Ramos (cell line): Measurements from ENCODE around the gene CLCN5.

Experiments used
- in situ Hi-C: fragments of 300-500 bp; cut with MboI; formaldehyde crosslinking; loops from one replicate; pipeline ENCODE4 v1.14.3; 2022; ENCODE audit warnings: low sequenced_read_pairs; ENCODE audit not compliant: unreplicated experiment

The CLCN5 gene

GRCh38 chrX:49922291-49923241 is at the start of gene CLCN5:
TSS of gene CLCN5 (plus strand) at chrX:49922596. CDS start at chrX:49925299, 2,703 bp downstream.
- in situ Hi-C loops, result loop anchor here (25.0 kb wide), 1 partner anchor 665 kb away; no protein-coding TSS in a partner anchor

- in situ Hi-C loops, result no loop called here
Measured at GRCh38 chrX:49876750-49877149, 45.6 kb upstream of the CLCN5 start.

GRCh38 chrX:49877397-49878101 is 44.8 kb upstream of the CLCN5 start:
- in situ Hi-C loops, result no loop called here

GRCh38 chrX:49878128-49878833 is 44.1 kb upstream of the CLCN5 start:
- in situ Hi-C loops, result no loop called here

- in situ Hi-C loops, result no loop called here
Measured at GRCh38 chrX:49878834-49879655, 43.4 kb upstream of the CLCN5 start, which contains the start of gene USP27X. TSS of gene USP27X (plus strand) at chrX:49879484. CDS start at chrX:49880308, 824 bp downstream.

GRCh38 chrX:49879656-49880277 is 42.6 kb upstream of the CLCN5 start:
- in situ Hi-C loops, result no loop called here

- in situ Hi-C loops, result no loop called here
Measured at GRCh38 chrX:49880668-49881067, 41.7 kb upstream of the CLCN5 start.

GRCh38 chrX:49884290-49884862 is 38.0 kb upstream of the CLCN5 start:
- in situ Hi-C loops, result no loop called here

GRCh38 chrX:49892542-49892941 is 29.9 kb upstream of the CLCN5 start:
- in situ Hi-C loops, result no loop called here

GRCh38 chrX:49896951-49897350 is 25.4 kb upstream of the CLCN5 start:
- in situ Hi-C loops, result no loop called here

GRCh38 chrX:49901048-49901447 is 21.3 kb upstream of the CLCN5 start:
- in situ Hi-C loops, result loop anchor here (25.0 kb wide), 1 partner anchor 686 kb away; no protein-coding TSS in a partner anchor

GRCh38 chrX:49910344-49910743 is 12.1 kb upstream of the CLCN5 start:
- in situ Hi-C loops, result loop anchor here (25.0 kb wide), 1 partner anchor 677 kb away; no protein-coding TSS in a partner anchor

GRCh38 chrX:49912086-49912485 is 10.3 kb upstream of the CLCN5 start:
- in situ Hi-C loops, result loop anchor here (25.0 kb wide), 1 partner anchor 675 kb away; no protein-coding TSS in a partner anchor

GRCh38 chrX:49912861-49913260 is 9.5 kb upstream of the CLCN5 start:
- in situ Hi-C loops, result loop anchor here (25.0 kb wide), 1 partner anchor 674 kb away; no protein-coding TSS in a partner anchor

- in situ Hi-C loops, result loop anchor here (25.0 kb wide), 1 partner anchor 672 kb away; no protein-coding TSS in a partner anchor
Measured at GRCh38 chrX:49915361-49916222, 6.8 kb upstream of the CLCN5 start.

GRCh38 chrX:49919617-49920016 is 2.8 kb upstream of the CLCN5 start:
- in situ Hi-C loops, result loop anchor here (25.0 kb wide), 1 partner anchor 668 kb away; no protein-coding TSS in a partner anchor

GRCh38 chrX:49921109-49921508 is 1.3 kb upstream of the CLCN5 start:
- in situ Hi-C loops, result loop anchor here (25.0 kb wide), 1 partner anchor 666 kb away; no protein-coding TSS in a partner anchor
